Kidney epithelial cell (primary cell): ENCODE data around the gene ADAMTS9. TPM values are rescaled to one million over a fixed set of nuclear protein-coding genes. Genes with fewer than 3 reads are reported as not detected.

Source experiments
- DNase-seq: peaks from one replicate; pipeline ENCODE4 v3.0.0-alpha.2; 2010; ENCODE audit warnings: low read depth
- H3K27me3 ChIP-seq: 2 replicates; pipeline ENCODE4 v1.6.0; 2011; ENCODE audit warnings: low read length; ENCODE audit not compliant: control insufficient read depth, insufficient read depth
- H3K36me3 ChIP-seq: 2 replicates; pipeline ENCODE4 v1.5.1; 2011; ENCODE audit warnings: low read length; ENCODE audit not compliant: control insufficient read depth, insufficient read depth
- H3K4me3 ChIP-seq: 2 replicates; pipeline ENCODE4 v1.5.1; 2011; ENCODE audit warnings: low read depth, mild to moderate bottlenecking, control low read depth, low read length
- total RNA-seq: library from RNA; depleted of rRNA; stranded (reverse); fragments of >200 nt; gene quantifications from 2 replicates; pipeline ENCODE4 v1.2.3, GENCODE V29; 2015
- TF ChIP-seq, protein P1 (sequence below): IDR thresholded peaks from 2 replicates; pipeline ENCODE4 v1.5.1; 2011; ENCODE audit warnings: mild to moderate bottlenecking, moderate library complexity, low read length, control low read depth, inconsistent platforms; ENCODE audit not compliant: insufficient read depth, poor library complexity, severe bottlenecking

Gene ADAMTS9
- total RNA-seq, 1 donor from 2014 or later: 211 TPM

DNA sequence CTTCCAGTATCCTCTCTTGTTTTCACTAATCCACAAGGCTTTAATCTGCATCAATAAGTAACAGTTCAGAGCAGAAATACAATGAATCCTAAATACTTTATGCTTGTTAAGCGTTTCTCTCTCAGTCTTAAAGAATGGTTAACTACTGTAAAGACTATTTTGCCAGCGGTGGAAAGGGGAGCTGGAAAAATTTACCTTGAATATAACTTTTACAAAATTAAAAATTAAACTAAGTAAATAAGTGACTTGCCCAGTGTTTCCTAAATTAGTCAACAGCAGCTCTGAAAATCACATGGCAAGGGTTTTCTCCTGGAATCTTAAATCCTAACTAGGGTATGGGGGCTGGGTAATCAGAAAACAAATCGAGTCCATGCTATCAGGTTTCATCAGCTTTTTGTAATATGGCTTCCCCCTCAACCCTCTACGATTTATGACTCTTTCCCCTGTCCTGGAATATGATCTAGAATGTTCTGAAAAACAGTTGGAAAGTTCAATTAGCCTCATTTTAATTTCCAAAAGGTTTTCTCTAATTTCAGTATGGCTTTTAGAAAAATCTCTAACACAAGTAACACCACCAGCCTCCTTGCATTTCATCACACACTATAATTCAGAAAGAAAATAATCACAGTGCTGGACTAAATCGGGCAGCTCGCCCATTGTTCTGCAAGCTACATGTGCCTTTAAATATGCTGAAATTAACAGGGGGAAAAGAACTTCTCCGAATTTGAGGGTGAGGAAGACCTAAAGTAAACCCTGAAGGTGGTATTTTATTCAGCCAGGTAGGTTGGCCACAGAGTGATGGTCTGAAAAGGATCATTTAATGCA lies 133.5 kb downstream of the ADAMTS9 start:
- no peak overlapping the region for H3K4me3 ChIP-seq
- H3K36me3 ChIP-seq: no peaks in the 10 kb centered on the region
- no peaks in the 10 kb centered on the region for H3K27me3 ChIP-seq
- no peak for DNase-seq
- TF ChIP-seq, protein P1, sequence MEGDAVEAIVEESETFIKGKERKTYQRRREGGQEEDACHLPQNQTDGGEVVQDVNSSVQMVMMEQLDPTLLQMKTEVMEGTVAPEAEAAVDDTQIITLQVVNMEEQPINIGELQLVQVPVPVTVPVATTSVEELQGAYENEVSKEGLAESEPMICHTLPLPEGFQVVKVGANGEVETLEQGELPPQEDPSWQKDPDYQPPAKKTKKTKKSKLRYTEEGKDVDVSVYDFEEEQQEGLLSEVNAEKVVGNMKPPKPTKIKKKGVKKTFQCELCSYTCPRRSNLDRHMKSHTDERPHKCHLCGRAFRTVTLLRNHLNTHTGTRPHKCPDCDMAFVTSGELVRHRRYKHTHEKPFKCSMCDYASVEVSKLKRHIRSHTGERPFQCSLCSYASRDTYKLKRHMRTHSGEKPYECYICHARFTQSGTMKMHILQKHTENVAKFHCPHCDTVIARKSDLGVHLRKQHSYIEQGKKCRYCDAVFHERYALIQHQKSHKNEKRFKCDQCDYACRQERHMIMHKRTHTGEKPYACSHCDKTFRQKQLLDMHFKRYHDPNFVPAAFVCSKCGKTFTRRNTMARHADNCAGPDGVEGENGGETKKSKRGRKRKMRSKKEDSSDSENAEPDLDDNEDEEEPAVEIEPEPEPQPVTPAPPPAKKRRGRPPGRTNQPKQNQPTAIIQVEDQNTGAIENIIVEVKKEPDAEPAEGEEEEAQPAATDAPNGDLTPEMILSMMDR: no peak

DNA sequence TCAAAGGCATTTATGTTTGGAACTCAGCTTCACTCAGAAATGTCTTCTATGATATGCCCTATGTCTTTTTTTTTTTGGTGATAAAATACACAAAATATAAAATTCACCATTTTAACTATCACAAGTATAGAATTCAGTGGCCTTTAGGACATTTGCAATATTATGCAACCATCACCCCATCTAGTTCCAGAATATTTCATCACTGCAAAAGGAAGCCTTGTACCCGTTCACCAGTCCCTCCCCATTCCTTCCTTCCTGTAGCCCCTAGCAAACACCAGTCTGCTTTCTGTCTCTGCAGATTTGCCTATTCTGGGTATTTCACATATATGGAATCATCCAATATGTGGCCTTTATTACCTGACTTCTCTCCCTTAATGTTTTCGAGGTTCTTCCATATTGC lies 134.8 kb downstream of the ADAMTS9 start:
- Histone ChIP-seq H3K36me3 (no peaks in the 10 kb centered on the region), H3K4me3 (no peak overlapping the region), H3K27me3 (no peaks in the 10 kb centered on the region)
- TF ChIP-seq, protein P1: no peak
- no peak for DNase-seq

DNA sequence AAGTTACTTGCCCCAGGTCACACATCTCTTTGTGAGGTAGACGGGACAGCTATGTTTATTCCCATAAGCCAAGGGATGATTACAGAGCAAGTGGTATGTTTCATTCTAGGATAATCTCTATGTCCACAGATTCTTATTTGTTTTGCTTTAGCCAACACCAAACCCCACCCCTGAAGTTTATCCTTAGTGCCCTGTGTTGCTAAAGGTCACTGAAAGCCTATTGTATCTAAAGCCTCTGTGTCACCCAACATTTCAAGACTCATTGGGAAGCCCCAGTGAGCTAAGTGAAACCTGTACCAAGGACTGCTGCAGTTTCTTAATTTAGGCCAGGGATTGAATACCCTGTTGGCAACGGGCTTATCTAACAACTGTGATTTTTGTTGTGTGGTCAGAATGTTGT lies 135.6 kb downstream of the ADAMTS9 start:
- no peaks in the 10 kb centered on the region for H3K27me3 ChIP-seq
- H3K4me3 ChIP-seq: no peak overlapping the region
- no peaks in the 10 kb centered on the region for H3K36me3 ChIP-seq
- TF ChIP-seq, protein P1: no peak
- DNase-seq: no peak

DNA sequence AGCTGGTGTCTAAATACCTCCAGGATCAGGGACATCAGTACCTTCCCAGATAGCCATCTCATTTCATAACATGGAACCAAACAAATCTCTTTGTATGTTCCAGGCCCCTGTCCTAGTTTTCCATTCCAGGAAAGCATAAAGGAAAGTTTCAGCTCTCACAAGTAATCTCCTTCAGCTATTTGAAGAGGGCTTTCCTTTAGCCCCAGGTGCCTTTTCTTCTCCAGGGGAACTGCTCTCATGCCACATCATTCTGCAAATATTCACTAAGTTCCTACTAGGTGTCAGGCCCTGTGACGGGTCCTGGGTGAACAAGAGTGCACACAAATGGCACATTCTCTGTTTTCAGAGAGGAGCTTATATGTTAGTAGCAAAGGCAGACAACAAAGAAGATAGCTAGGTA lies 136.1 kb downstream of the ADAMTS9 start:
- H3K4me3 ChIP-seq: no peak overlapping the region
- H3K27me3 ChIP-seq: no peaks in the 10 kb centered on the region
- no peaks in the 10 kb centered on the region for H3K36me3 ChIP-seq
- DNase-seq: no peak
- TF ChIP-seq, protein P1: no peak

DNA sequence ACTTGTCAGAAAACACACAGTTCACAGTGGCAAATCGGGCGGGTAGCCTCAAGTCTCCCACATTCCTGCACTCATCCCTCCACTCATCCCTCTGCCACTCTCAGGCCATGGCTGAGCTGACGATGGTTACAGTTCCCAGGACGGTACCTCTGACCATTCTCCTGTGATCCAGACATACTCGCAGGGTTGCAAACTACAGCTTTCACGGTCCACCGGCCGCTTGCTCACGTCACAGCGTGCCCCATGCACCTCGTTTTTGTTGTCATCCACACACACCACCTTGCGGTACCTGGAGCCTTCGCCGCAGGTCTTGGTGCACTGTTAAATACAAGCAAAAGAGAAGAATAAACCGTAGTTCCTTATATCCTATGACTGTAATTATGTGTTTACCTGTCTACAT lies 137.1 kb downstream of the ADAMTS9 start:
- no peak for DNase-seq
- Histone ChIP-seq H3K36me3 (no peaks in the 10 kb centered on the region), H3K27me3 (no peaks in the 10 kb centered on the region), H3K4me3 (no peak overlapping the region)
- TF ChIP-seq, protein P1: no peak

DNA sequence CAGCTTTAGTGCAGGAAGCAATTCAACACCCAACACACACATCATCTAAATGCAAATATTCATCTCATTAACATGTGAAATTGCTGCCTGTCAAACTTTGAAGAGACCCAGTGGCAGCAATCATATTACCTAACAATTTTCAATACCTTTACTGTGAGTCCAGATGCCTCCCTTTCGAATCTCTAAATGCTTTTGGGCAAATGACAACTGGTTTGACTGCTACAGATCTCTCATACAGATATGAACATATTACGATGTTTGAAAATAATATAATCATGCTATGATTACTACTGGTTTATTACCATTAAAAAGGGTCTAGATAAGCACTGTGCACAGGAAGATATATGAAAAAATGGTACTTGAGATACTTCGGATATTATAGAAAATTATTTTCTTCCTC lies 137.9 kb downstream of the ADAMTS9 start:
- Histone ChIP-seq H3K27me3 (no peaks in the 10 kb centered on the region), H3K4me3 (no peak overlapping the region), H3K36me3 (no peaks in the 10 kb centered on the region)
- TF ChIP-seq, protein P1: no peak
- DNase-seq: no peak
